ENCODE data around the gene SHISA2. TPM values are rescaled to one million over a fixed set of nuclear protein-coding genes. Genes with fewer than 3 reads are reported as not detected.

The SHISA2 gene
- total and polyA plus RNA-seq, 2 of the 8 experiments (the other 6 are each of a cell fraction or from before 2014, with no cell fraction given) = 10.2 to 23.8 TPM

DNA sequence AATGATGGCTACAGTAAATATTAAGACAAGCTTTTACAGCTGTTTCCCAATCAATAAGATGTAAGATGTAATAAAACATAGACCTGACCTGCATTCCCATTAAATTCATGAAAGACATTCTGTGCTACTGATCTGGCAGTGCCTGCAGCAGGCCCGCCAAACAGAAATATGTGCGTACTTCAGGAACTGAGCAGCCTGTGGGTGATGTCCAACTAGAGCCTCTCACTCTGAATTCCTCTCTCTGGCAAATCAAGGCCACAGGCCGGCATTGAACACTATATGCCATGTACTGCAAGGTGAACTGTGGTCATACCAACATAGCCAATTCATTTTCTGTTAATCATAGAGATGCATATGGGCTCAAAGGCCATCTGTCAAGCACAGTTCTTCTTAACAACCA, 17.8 kb downstream of the SHISA2 start:
- ChIA-PET POLR2A (ENCODE audit: partially characterized antibody) (no interaction called here), CTCF (ENCODE audit: partially characterized antibody) (interaction anchor here (1.2 to 2.0 kb wide), 2 partner anchors 11 to 18 kb away, joined by 4 to 5 read pairs; no protein-coding TSS in a partner anchor)
- Histone ChIP-seq H4K20me1 (replicated peaks in 1 of 2; ENCODE audit: control insufficient read depth in 1 of 2, insufficient read depth in 2 of 2, low read length in 2 of 2) (no peaks in the 10 kb centered on the region), H4K91ac (replicated peaks; ENCODE audit: insufficient read length, low read length) (no peak overlapping the region), H3K79me1 (ENCODE audit: low read depth, low read length) (no peaks in the 10 kb centered on the region), H3K27ac (ENCODE audit: low read depth, low read length) (no peak overlapping the region), H3K9ac (replicated peaks in 1 of 4; ENCODE audit: extremely low read depth in 1 of 4, low read depth in 3 of 4, low read length in 3 of 4) (no peak overlapping the region), H2BK20ac (ENCODE audit: low read length) (no peak overlapping the region), H2BK5ac (ENCODE audit: low read depth, low read length) (no peak overlapping the region), H3K4me3 (ENCODE audit: extremely low read depth in 1 of 4, insufficient read depth in 2 of 4, low read depth in 3 of 4, low read length in 4 of 4) (no peak overlapping the region), H3K23ac (ENCODE audit: insufficient read length) (no peak overlapping the region), H2AFZ (ENCODE audit: low read length) (no peak overlapping the region), H3K4me1 (replicated peaks in 1 of 4; ENCODE audit: control insufficient read depth in 3 of 4, insufficient read depth in 4 of 4, low read length in 3 of 4) (peaks cover 0 to 6% (median 1%) of the 10 kb centered on the region in 4 experiments; a peak in 1 of 7 replicates), H3K27me3 (replicated peaks in 1 of 4; ENCODE audit: control insufficient read depth in 3 of 4, extremely low read depth in 1 of 4, insufficient read depth in 3 of 4, low read length in 3 of 4) (no peaks in the 10 kb centered on the region), H3K4me2 (ENCODE audit: insufficient read depth in 1 of 2, low read depth in 2 of 2, low read length in 2 of 2) (no peak overlapping the region), H3K18ac (ENCODE audit: extremely low read depth, low read length) (no peak overlapping the region), H2BK120ac (replicated peaks; ENCODE audit: low read depth, low read length) (no peak overlapping the region), H4K8ac (ENCODE audit: extremely low read depth, insufficient read depth, low read length) (no peak overlapping the region), H3K36me3 (ENCODE audit: control insufficient read depth in 2 of 4, insufficient read depth in 4 of 4, low read length in 3 of 4) (0 out of 8 replicates have a peak, but pooled peaks cover 0 to 2% (median 0%) of the 10 kb centered on the region in 4 experiments), H3K14ac (ENCODE audit: insufficient read length) (no peak overlapping the region), H3K9me3 (ENCODE audit: insufficient read depth in 2 of 2, low read depth in 1 of 2, low read length in 1 of 2) (peaks cover 5 to 6% of the 10 kb centered on the region in 2 experiments; a peak in 3 of 4 replicates), H2BK12ac (ENCODE audit: low read depth, low read length) (no peak overlapping the region), H3K4ac (replicated peaks; ENCODE audit: insufficient read length, low read depth, low read length) (no peak overlapping the region), H2AK5ac (ENCODE audit: low read depth, low read length) (no peak overlapping the region), H4K5ac (ENCODE audit: insufficient read length, low read depth, low read length) (no peak overlapping the region), H3K79me2 (ENCODE audit: control insufficient read depth in 1 of 2, insufficient read depth in 2 of 2, low read length in 2 of 2) (no peaks in the 10 kb centered on the region), H3K23me2 (ENCODE audit: low read depth, low read length) (no peaks in the 10 kb centered on the region), H2BK15ac (ENCODE audit: low read length) (no peak overlapping the region), H3K56ac (replicated peaks; ENCODE audit: insufficient read length, low read depth, low read length) (no peak overlapping the region)
- WGBS, 2 experiments (ENCODE audit: extremely low coverage in 1 of 2, insufficient coverage in 1 of 2, insufficient read length in 1 of 2, insufficient replicate concordance in 2 of 2, low coverage in 1 of 2, low lambda C conversion rate in 2 of 2, missing lambda C conversion rate in 1 of 2) = 85% methylated on average over 3 of the region's 3 CpGs; no CpG with 5 or more reads in 1 of the 2 experiments
- no peak for DNase-seq (ENCODE audit: low read depth in 1 of 2, low spot score in 2 of 2)
- no peak for FAIRE-seq
- TF ChIP-seq, protein P1, sequence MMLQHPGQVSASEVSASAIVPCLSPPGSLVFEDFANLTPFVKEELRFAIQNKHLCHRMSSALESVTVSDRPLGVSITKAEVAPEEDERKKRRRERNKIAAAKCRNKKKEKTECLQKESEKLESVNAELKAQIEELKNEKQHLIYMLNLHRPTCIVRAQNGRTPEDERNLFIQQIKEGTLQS (IDR thresholded peaks at IDR 0.05; ENCODE audit: insufficient read depth, low read depth, low read length) = no peak
- TF ChIP-seq, protein P2, sequence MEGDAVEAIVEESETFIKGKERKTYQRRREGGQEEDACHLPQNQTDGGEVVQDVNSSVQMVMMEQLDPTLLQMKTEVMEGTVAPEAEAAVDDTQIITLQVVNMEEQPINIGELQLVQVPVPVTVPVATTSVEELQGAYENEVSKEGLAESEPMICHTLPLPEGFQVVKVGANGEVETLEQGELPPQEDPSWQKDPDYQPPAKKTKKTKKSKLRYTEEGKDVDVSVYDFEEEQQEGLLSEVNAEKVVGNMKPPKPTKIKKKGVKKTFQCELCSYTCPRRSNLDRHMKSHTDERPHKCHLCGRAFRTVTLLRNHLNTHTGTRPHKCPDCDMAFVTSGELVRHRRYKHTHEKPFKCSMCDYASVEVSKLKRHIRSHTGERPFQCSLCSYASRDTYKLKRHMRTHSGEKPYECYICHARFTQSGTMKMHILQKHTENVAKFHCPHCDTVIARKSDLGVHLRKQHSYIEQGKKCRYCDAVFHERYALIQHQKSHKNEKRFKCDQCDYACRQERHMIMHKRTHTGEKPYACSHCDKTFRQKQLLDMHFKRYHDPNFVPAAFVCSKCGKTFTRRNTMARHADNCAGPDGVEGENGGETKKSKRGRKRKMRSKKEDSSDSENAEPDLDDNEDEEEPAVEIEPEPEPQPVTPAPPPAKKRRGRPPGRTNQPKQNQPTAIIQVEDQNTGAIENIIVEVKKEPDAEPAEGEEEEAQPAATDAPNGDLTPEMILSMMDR (IDR thresholded peaks at IDR 0.05; ENCODE audit: control extremely low read depth in 1 of 3, insufficient read depth in 1 of 3, low read depth in 1 of 3, low read length in 3 of 3) = no peak
- TF ChIP-seq TAF1 (IDR thresholded peaks at IDR 0.05; ENCODE audit: low read depth, low read length) (no peak), BACH1 (IDR thresholded peaks at IDR 0.05; ENCODE audit: low read length) (no peak), SIN3A (conservative IDR thresholded peaks at IDR 0.05 in 1 of 2, IDR thresholded peaks at IDR 0.05 in 1 of 2; ENCODE audit: low read depth in 1 of 2, low read length in 2 of 2) (no peak), CBX8 (IDR thresholded peaks at IDR 0.05; ENCODE audit: borderline replicate concordance, low read depth, low read length) (no peak), RFX5 (IDR thresholded peaks at IDR 0.05; ENCODE audit: borderline replicate concordance, low read depth, low read length) (no peak), SP2 (IDR thresholded peaks at IDR 0.05; ENCODE audit: low read length) (no peak), TEAD4 (IDR thresholded peaks at IDR 0.05; ENCODE audit: low read depth, low read length) (no peak), BCL11A (IDR thresholded peaks at IDR 0.05; ENCODE audit: low read depth in 2 of 2, low read length in 2 of 2) (no peak), CREB1 (IDR thresholded peaks at IDR 0.05) (no peak), POU5F1 (IDR thresholded peaks at IDR 0.05; ENCODE audit: low read depth, low read length) (no peak)
